MM.1S (cell line): ENCODE measurements around the gene RASGRP2.

Source experiments
- DNase-seq: peaks from one replicate; pipeline ENCODE4 v3.0.0-alpha.2; 2015
- H2AFZ ChIP-seq: fragments of 300-600 bp; sonication (generic); 2 replicates; pipeline ENCODE4 v1.6.0; 2016; ENCODE audit warnings: antibody characterized with exemption, low read length
- H3F3A ChIP-seq: fragments of 300-600 bp; sonication (generic); 2 replicates; pipeline ENCODE4 v1.6.1; 2016; ENCODE audit warnings: mild to moderate bottlenecking, antibody characterized with exemption, low read length, moderate library complexity, mixed read lengths; ENCODE audit not compliant: insufficient read depth
- H3K27ac ChIP-seq: fragments of 300-600 bp; sonication (generic); 2 replicates; pipeline ENCODE4 v1.5.1; 2016; ENCODE audit warnings: mild to moderate bottlenecking, low read length
- H3K27me3 ChIP-seq: fragments of 300-600 bp; sonication (generic); replicated peaks from 2 replicates; pipeline ENCODE4 v1.6.0; 2016; ENCODE audit warnings: low read length; ENCODE audit not compliant: insufficient read depth
- H3K36me3 ChIP-seq: fragments of 300-600 bp; sonication (generic); replicated peaks from 2 replicates; pipeline ENCODE4 v1.6.1; 2016; ENCODE audit warnings: mild to moderate bottlenecking, low read length, mixed read lengths; ENCODE audit not compliant: insufficient read depth
- H3K4me1 ChIP-seq: fragments of 300-600 bp; sonication (generic); 2 replicates; pipeline ENCODE4 v1.6.1; 2016; ENCODE audit warnings: low read length, mixed read lengths
- H3K4me2 ChIP-seq: fragments of 300-600 bp; sonication (generic); 2 replicates; pipeline ENCODE4 v1.6.0; 2016; ENCODE audit warnings: low read depth, low read length
- H3K4me3 ChIP-seq: fragments of 300-600 bp; sonication (generic); 2 replicates; pipeline ENCODE4 v1.5.1; 2016; ENCODE audit warnings: low read length, mixed read lengths
- H3K79me2 ChIP-seq: fragments of 300-600 bp; sonication (generic); 2 replicates; pipeline ENCODE4 v1.6.1; 2016; ENCODE audit warnings: mixed run types, low read length, mixed read lengths
- H3K9ac ChIP-seq: fragments of 300-600 bp; sonication (generic); 2 replicates; pipeline ENCODE4 v1.6.1; 2016; ENCODE audit warnings: low read length, mixed read lengths
- H3K9me2 ChIP-seq: fragments of 300-600 bp; sonication (generic); replicated peaks from 2 replicates; pipeline ENCODE4 v1.6.1; 2016; ENCODE audit warnings: mild to moderate bottlenecking, low read length, mixed read lengths; ENCODE audit not compliant: insufficient read depth
- H3K9me3 ChIP-seq: fragments of 300-600 bp; sonication (generic); replicated peaks from 2 replicates; pipeline ENCODE4 v1.6.1; 2016; ENCODE audit warnings: mild to moderate bottlenecking, low read length, mixed read lengths; ENCODE audit not compliant: insufficient read depth
- H4K20me1 ChIP-seq: fragments of 300-600 bp; sonication (generic); 2 replicates; pipeline ENCODE4 v1.6.1; 2016; ENCODE audit warnings: mild to moderate bottlenecking, low read length, moderate library complexity, mixed read lengths; ENCODE audit not compliant: insufficient read depth
- CTCF ChIP-seq: fragments of 300-600 bp; sonication (generic); IDR thresholded peaks from 2 replicates; pipeline ENCODE4 v1.5.1; 2016; ENCODE audit warnings: antibody characterized with exemption, low read length, mixed read lengths
- EZH2 ChIP-seq: fragments of 300-600 bp; sonication (generic); optimal IDR thresholded peaks from 2 replicates; pipeline ENCODE3; 2017; ENCODE audit warnings: low read depth, mild to moderate bottlenecking, antibody characterized with exemption, low read length, mixed read lengths
- EZH2phosphoT487 ChIP-seq: fragments of 300-600 bp; sonication (generic); IDR thresholded peaks from 2 replicates; pipeline ENCODE4 v1.6.1; 2018; ENCODE audit warnings: antibody characterized with exemption, low read length

Gene RASGRP2

GRCh38 chr11:64769283-64769682 is 25.3 kb upstream of the RASGRP2 start:
- no peak overlapping the region for H3K9ac ChIP-seq
- no peak overlapping the region for H2AFZ ChIP-seq

GRCh38 chr11:64768300-64768694 is 24.4 kb upstream of the RASGRP2 start:
- no peak for DNase-seq
- H3K9me3 ChIP-seq, result no peaks in the 10 kb centered on the region
- H3K9me2 ChIP-seq, result no peaks in the 10 kb centered on the region
- no peak overlapping the region for H3K4me2 ChIP-seq
- no peak overlapping the region for H3K27ac ChIP-seq
- peaks cover 59% of the 10 kb centered on the region for H3K36me3 ChIP-seq
- H2AFZ ChIP-seq, result no peak overlapping the region
- peaks cover 66% of the 10 kb centered on the region for H3K79me2 ChIP-seq
- peaks cover 31% of the 10 kb centered on the region for H4K20me1 ChIP-seq
- peaks cover 25% of the 10 kb centered on the region for H3F3A ChIP-seq
- no peak overlapping the region for H3K9ac ChIP-seq
- H3K4me3 ChIP-seq, result no peak overlapping the region
- H3K27me3 ChIP-seq, result no peaks in the 10 kb centered on the region
- TF ChIP-seq EZH2 (no peak), EZH2phosphoT487 (no peak), CTCF (no peak)
- H3K4me1 ChIP-seq, result peaks cover 8% of the 10 kb centered on the region

More at GRCh38 chr11:64769283-64769682, 25.3 kb upstream of the RASGRP2 start:
- TF ChIP-seq EZH2phosphoT487 (no peak), CTCF (no peak), EZH2 (no peak)
- DNase-seq, result no peak
- H3K4me2 ChIP-seq, result no peak overlapping the region
- peaks cover 40% of the 10 kb centered on the region for H4K20me1 ChIP-seq
- no peak overlapping the region for H3K4me3 ChIP-seq
- peaks cover 76% of the 10 kb centered on the region for H3K79me2 ChIP-seq
- H3K4me1 ChIP-seq, result peaks cover 18% of the 10 kb centered on the region
- H3K36me3 ChIP-seq, result peaks cover 62% of the 10 kb centered on the region
- no peaks in the 10 kb centered on the region for H3K9me3 ChIP-seq
- H3K27ac ChIP-seq, result no peak overlapping the region
- no peaks in the 10 kb centered on the region for H3K27me3 ChIP-seq
- H3F3A ChIP-seq, result peaks cover 26% of the 10 kb centered on the region
- H3K9me2 ChIP-seq, result no peaks in the 10 kb centered on the region

GRCh38 chr11:64767344-64768299 is 23.7 kb upstream of the RASGRP2 start:
- Histone ChIP-seq H3K27ac (no peak overlapping the region), H3K36me3 (peaks cover 59% of the 10 kb centered on the region), H3K79me2 (peaks cover 59% of the 10 kb centered on the region), H2AFZ (no peak overlapping the region), H3K4me3 (no peak overlapping the region), H3K9ac (no peak overlapping the region), H3K9me2 (no peaks in the 10 kb centered on the region), H3K4me2 (no peak overlapping the region), H3K27me3 (no peaks in the 10 kb centered on the region), H4K20me1 (peaks cover 37% of the 10 kb centered on the region), H3K4me1 (0 out of 2 replicates have a peak, but pooled peaks cover 2% of the 10 kb centered on the region), H3K9me3 (no peaks in the 10 kb centered on the region), H3F3A (peaks cover 27% of the 10 kb centered on the region)
- DNase-seq, result no peak
- TF ChIP-seq CTCF (peak; percentile 59), EZH2phosphoT487 (no peak), EZH2 (no peak)
